Activated T-cell treated with anti-CD3 and anti-CD28 coated beads, Interleukin-2, amount 50 U/mL, for 4 hours (primary cell): ENCODE data around the gene ZBTB25. TPM values are rescaled to one million over a fixed set of nuclear protein-coding genes. Genes with fewer than 3 reads are reported as not detected.
"Not testable (repeated sequence)": the region's sequence is repeated elsewhere in the genome, so short reads cannot be mapped to it uniquely, and the experiment has no call there.

Experiments used
- ATAC-seq, 2 donors: fragments of 200-7000 bp; cut with Tn5 transposase; one replicate each; pipeline ENCODE4 v1.10.0; 2021
- DNase-seq: peaks from one replicate; pipeline ENCODE4 v3.0.0-alpha.2; 2020
- H3K27me3 Mint-ChIP-seq: one replicate; pipeline ENCODE4 v1.8.0; 2021; ENCODE audit warnings: low read depth, mixed read lengths
- H3K36me3 Mint-ChIP-seq: one replicate; pipeline ENCODE4 v1.8.0; 2022; ENCODE audit warnings: mixed read lengths; ENCODE audit not compliant: insufficient read depth
- H3K4me1 Mint-ChIP-seq: one replicate; pipeline ENCODE4 v1.8.0; 2021; ENCODE audit warnings: low read depth, mixed read lengths
- H3K4me3 Mint-ChIP-seq: one replicate; pipeline ENCODE4 v1.8.0; 2021; ENCODE audit warnings: mild to moderate bottlenecking, moderate library complexity, mixed read lengths
- H3K9me3 Mint-ChIP-seq: one replicate; pipeline ENCODE4 v1.8.0; 2021; ENCODE audit warnings: mixed read lengths
- total RNA-seq, 3 donors: library from RNA; stranded (reverse); gene quantifications; one replicate each; pipeline ENCODE4 v1.2.1, GENCODE V29; 2021

The ZBTB25 gene
- total RNA-seq, 3 donors from 2014 or later: 12.8 to 13.5 (median 13.1) TPM

GRCh38 chr14:64531567-64531966 is 27.9 kb upstream of the ZBTB25 start:
- ATAC-seq (no peak), DNase-seq (no peak)
- Mint-ChIP-seq H3K4me1 (peaks cover 1% of the 10 kb centered on the region), H3K36me3 (peaks cover 4% of the 10 kb centered on the region), H3K9me3 (no peaks in the 10 kb centered on the region), H3K27me3 (no peaks in the 10 kb centered on the region), H3K4me3 (no peak overlapping the region)

DNA sequence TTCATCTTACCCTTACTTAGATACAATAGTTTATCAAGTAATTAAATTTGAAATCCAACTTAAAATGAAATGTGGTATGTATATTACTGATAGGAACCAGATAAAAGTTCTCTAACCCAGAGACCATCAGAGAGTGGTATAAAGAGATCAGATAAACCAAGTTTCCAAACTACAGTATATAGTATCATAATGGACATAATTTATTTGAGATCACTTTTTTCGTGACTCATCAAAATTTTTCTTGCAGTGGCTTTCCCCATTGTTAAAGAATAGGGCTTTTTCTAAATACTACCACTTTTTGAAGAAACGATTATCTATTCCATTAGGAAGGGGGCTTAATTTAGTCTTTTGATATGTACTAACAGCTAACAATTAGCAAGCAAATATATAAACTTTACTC is 21.7 kb upstream of the ZBTB25 start:
- Mint-ChIP-seq H3K4me3 (no peak overlapping the region), H3K36me3 (peaks cover 17% of the 10 kb centered on the region), H3K9me3 (no peaks in the 10 kb centered on the region), H3K4me1 (peaks cover 12% of the 10 kb centered on the region), H3K27me3 (no peaks in the 10 kb centered on the region)
- no peak for ATAC-seq
- DNase-seq: no peak

GRCh38 chr14:64522591-64523355 is 19.1 kb upstream of the ZBTB25 start:
- peaks cover 16% of the 10 kb centered on the region for H3K36me3 Mint-ChIP-seq
- H3K4me3 Mint-ChIP-seq: no peak overlapping the region
- no peak for DNase-seq
- H3K9me3 Mint-ChIP-seq: no peaks in the 10 kb centered on the region
- ATAC-seq: no peak
- no peaks in the 10 kb centered on the region for H3K27me3 Mint-ChIP-seq
- H3K4me1 Mint-ChIP-seq: peaks cover 22% of the 10 kb centered on the region

- Mint-ChIP-seq H3K36me3 (peaks cover 7% of the 10 kb centered on the region), H3K9me3 (no peaks in the 10 kb centered on the region), H3K4me3 (no peak overlapping the region), H3K27me3 (no peaks in the 10 kb centered on the region), H3K4me1 (peaks cover 36% of the 10 kb centered on the region)
- DNase-seq (no peak), ATAC-seq (no peak)
Measured at GRCh38 chr14:64520699-64521098, 17.1 kb upstream of the ZBTB25 start.

GRCh38 chr14:64518229-64518628 is 14.6 kb upstream of the ZBTB25 start:
- DNase-seq: no peak
- Mint-ChIP-seq H3K27me3 (no peaks in the 10 kb centered on the region), H3K4me3 (no peak overlapping the region), H3K4me1 (peaks cover 49% of the 10 kb centered on the region), H3K36me3 (peaks cover 1% of the 10 kb centered on the region), H3K9me3 (no peaks in the 10 kb centered on the region)
- no peak for ATAC-seq

DNA sequence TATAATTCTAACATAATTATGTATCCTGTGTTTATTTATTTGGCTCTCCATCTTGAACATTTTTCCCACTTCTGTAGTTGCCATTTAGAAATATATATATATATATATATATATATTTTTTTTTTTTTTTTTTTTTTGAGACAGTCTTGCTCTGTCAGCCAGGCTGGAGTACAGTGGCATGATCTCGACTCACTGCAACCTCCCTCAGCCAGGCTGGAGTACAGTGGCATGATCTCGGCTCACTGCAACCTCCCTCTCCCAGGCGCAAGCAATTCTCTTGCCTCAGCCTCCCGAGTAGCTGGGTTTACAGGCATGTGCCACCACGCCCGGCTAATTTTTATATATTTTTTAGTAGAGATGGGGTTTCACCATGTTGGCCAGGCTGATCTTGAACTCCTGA is 14.0 kb upstream of the ZBTB25 start:
- not testable (repeated sequence) for H3K27me3 Mint-ChIP-seq, ATAC-seq
- H3K4me1 Mint-ChIP-seq: peaks cover 52% of the 10 kb centered on the region

GRCh38 chr14:64516969-64517368 is 13.3 kb upstream of the ZBTB25 start:
- peak in 1 of 2 donors; percentile 46 for ATAC-seq
- no peaks in the 10 kb centered on the region for H3K9me3 Mint-ChIP-seq
- H3K27me3 Mint-ChIP-seq: no peaks in the 10 kb centered on the region
- H3K4me3 Mint-ChIP-seq: no peak overlapping the region
- peaks cover 59% of the 10 kb centered on the region for H3K4me1 Mint-ChIP-seq
- DNase-seq: no peak
- peaks cover 1% of the 10 kb centered on the region for H3K36me3 Mint-ChIP-seq

More for the DNA sequence above, 14.0 kb upstream of the ZBTB25 start:
- not testable (repeated sequence) for H3K9me3 Mint-ChIP-seq, H3K36me3 Mint-ChIP-seq, H3K4me3 Mint-ChIP-seq, DNase-seq

- no peak for DNase-seq
- no peaks in the 10 kb centered on the region for H3K36me3 Mint-ChIP-seq
- H3K27me3 Mint-ChIP-seq: no peaks in the 10 kb centered on the region
- H3K4me1 Mint-ChIP-seq: peaks cover 68% of the 10 kb centered on the region
- no peak for ATAC-seq
- no peaks in the 10 kb centered on the region for H3K9me3 Mint-ChIP-seq
- H3K4me3 Mint-ChIP-seq: no peak overlapping the region
Measured at GRCh38 chr14:64515053-64515452, 11.4 kb upstream of the ZBTB25 start.

DNA sequence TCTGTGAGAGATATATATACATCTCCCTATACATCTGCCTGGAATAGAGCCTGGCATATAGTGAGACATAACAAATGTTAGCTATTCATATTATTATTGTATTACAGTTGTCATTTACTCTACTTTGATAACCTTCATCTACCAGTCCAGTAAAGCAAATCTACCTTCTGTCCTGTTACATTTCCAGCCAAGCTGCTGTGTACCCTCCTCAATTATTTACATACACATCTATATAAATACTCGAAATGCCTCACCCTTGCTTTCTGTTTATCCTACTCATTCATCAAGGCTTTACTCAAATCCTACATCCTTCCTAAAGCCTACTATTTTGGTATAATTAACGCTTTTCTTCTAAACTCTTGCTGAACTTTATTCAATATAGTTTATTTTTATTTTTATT is 9.6 kb upstream of the ZBTB25 start:
- Mint-ChIP-seq H3K9me3 (no peaks in the 10 kb centered on the region), H3K4me1 (peaks cover 82% of the 10 kb centered on the region), H3K4me3 (no peak overlapping the region), H3K27me3 (no peaks in the 10 kb centered on the region), H3K36me3 (no peaks in the 10 kb centered on the region)
- ATAC-seq (no peak), DNase-seq (no peak)

DNA sequence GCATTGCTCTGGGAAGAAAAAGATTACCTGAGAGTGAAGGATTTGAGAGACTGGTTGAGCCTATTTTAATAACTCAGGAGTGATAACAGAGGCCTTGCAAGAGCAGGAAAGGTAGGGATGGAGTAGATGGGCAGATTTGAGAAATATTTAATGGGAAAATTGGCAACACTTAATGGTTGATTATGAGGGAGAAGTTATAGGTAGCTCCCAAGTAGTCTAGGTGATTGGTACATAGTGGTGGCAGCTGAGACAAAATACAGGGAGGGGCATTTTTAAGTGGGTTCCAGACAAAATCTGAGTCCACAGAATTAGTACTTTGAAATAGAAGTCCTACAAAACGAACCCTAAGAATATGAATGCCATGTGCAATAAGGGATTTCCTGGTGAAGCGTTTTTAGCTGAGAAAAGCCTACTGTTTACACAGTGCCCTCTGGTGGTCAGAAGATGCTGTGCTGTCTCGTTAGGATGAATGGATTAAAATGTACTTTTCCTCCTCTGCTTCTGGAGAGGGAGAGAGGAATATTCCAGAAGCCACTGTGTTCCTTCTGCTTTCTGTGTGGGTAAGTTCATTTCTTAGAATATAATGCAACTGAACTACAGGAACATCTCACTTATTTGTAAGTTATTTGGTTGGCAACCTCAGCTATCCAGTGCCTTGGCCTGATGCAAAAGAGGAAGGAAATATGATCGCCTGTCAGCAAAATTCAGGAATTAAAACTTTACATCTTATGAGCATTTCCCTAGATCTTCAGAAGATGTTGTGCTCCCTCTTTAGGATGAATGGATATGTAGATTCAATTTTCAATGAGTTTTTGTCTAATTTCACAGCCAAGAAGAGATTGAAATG is 7.4 kb upstream of the ZBTB25 start:
- no peaks in the 10 kb centered on the region for H3K36me3 Mint-ChIP-seq
- no peaks in the 10 kb centered on the region for H3K9me3 Mint-ChIP-seq
- DNase-seq (peak; percentile 57), ATAC-seq (peak in 1 of 2 donors; percentile 46)
- H3K4me1 Mint-ChIP-seq: peaks cover 85% of the 10 kb centered on the region
- H3K27me3 Mint-ChIP-seq: no peaks in the 10 kb centered on the region
- peak overlapping the region; percentile 49 for H3K4me3 Mint-ChIP-seq

DNA sequence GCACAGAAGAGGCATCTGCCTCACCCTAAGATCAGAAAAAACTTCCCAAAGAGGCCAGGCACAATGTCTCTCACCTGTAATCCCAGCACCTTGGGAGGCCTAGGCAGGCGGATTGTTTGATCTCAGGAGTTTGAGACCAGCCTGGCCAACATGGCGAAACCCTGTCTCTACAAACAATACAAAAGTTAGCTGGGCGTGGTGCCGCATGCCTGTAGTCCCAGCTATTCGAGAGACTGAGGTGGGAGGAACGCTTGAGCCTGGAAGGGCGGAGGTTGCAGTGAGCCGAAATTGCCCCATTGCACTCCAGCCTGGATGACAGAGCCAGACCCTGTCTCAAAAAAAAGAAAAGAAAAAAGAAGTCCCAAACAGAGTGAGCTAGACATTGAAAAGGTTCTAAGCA is 5.4 kb upstream of the ZBTB25 start:
- H3K4me1 Mint-ChIP-seq: peaks cover 79% of the 10 kb centered on the region

GRCh38 chr14:64508215-64508776 is 4.7 kb upstream of the ZBTB25 start:
- peaks cover 75% of the 10 kb centered on the region for H3K4me1 Mint-ChIP-seq
- no peaks in the 10 kb centered on the region for H3K27me3 Mint-ChIP-seq
- H3K4me3 Mint-ChIP-seq: peak overlapping the region; percentile 88
- H3K9me3 Mint-ChIP-seq: no peaks in the 10 kb centered on the region
- DNase-seq (no peak), ATAC-seq (no peak)
- no peaks in the 10 kb centered on the region for H3K36me3 Mint-ChIP-seq

More for the DNA sequence above, 5.4 kb upstream of the ZBTB25 start:
- Mint-ChIP-seq H3K9me3 (no peaks in the 10 kb centered on the region), H3K4me3 (peak overlapping the region; percentile 17), H3K36me3 (no peaks in the 10 kb centered on the region), H3K27me3 (no peaks in the 10 kb centered on the region)
- DNase-seq (no peak), ATAC-seq (no peak)

GRCh38 chr14:64507376-64508156 is 3.9 kb upstream of the ZBTB25 start:
- Mint-ChIP-seq H3K9me3 (no peaks in the 10 kb centered on the region), H3K4me1 (peaks cover 71% of the 10 kb centered on the region)
- peak; percentile 37 for DNase-seq

DNA sequence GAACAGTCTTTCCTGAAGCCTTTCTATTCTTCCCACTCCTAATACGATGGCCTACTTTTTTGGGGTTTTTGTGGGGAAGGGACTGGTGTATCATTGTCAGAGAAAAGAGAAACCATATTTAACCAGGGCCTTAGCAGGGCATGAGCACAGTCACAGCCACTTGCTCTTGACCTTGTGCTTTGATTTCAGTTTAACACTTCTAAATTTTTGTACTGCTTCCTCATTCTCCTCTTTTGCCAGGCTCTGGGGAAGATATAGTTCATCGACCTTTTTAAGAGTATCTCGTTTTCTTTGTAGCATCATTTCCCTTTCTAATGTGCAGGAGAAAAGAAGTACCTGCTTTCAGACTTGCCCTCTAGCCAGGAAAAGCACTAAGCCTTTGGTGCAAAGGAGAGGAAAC is 3.1 kb upstream of the ZBTB25 start:
- H3K36me3 Mint-ChIP-seq: no peaks in the 10 kb centered on the region
- H3K9me3 Mint-ChIP-seq: no peaks in the 10 kb centered on the region
- peak overlapping the region; percentile 88 for H3K4me3 Mint-ChIP-seq
- no peaks in the 10 kb centered on the region for H3K27me3 Mint-ChIP-seq
- ATAC-seq (no peak), DNase-seq (no peak)
- peaks cover 72% of the 10 kb centered on the region for H3K4me1 Mint-ChIP-seq

More at GRCh38 chr14:64507376-64508156, 3.9 kb upstream of the ZBTB25 start:
- Mint-ChIP-seq H3K36me3 (no peaks in the 10 kb centered on the region), H3K27me3 (no peaks in the 10 kb centered on the region), H3K4me3 (peak overlapping the region; percentile 88)
- ATAC-seq: no peak
